Measurements from ENCODE around the gene LLGL2. TPM values are rescaled to one million over a fixed set of nuclear protein-coding genes. Genes with fewer than 3 reads are reported as not detected.
A peak's percentile ranks its signal among the peaks of the same experiment; 100 is the strongest.

LLGL2 gene
- total and polyA plus RNA-seq, 9 donors, result 0.20 to 45.4 (median 15.1) TPM

GRCh38 chr17:75550139-75550465 is 24.6 kb downstream of the LLGL2 start:
- Histone ChIP-seq H3K27ac (no peak overlapping the region), H3K4me1 (ENCODE audit: insufficient read depth) (no peaks in the 10 kb centered on the region), H3K4me3 (no peak overlapping the region), H3K9me3 (no peaks in the 10 kb centered on the region), H3K36me3 (no peaks in the 10 kb centered on the region), H3K27me3 (no peaks in the 10 kb centered on the region)
- TF ChIP-seq CTCF (IDR thresholded peaks at IDR 0.05) (no peak), POLR2A (IDR thresholded peaks at IDR 0.05) (no peak), EP300 (IDR thresholded peaks at IDR 0.05) (no peak)
- intact Hi-C loops (cut with DNase I), result no loop called here
- WGBS, 3 donors, result 86 to 89% (median 86%) methylated on average over 4 of the region's 4 CpGs
- no peak for DNase-seq

- H3K36me3 ChIP-seq, result no peaks in the 10 kb centered on the region
- no peaks in the 10 kb centered on the region for H3K9me3 ChIP-seq
- WGBS, 3 donors, result 83 to 86% (median 83%) methylated on average over 7 of the region's 7 CpGs
- no peaks in the 10 kb centered on the region for H3K4me1 ChIP-seq (ENCODE audit: insufficient read depth)
- H3K27me3 ChIP-seq, result no peaks in the 10 kb centered on the region
- TF ChIP-seq CTCF (IDR thresholded peaks at IDR 0.05) (no peak), POLR2A (IDR thresholded peaks at IDR 0.05) (no peak), EP300 (IDR thresholded peaks at IDR 0.05) (no peak)
- no peak for DNase-seq
- H3K4me3 ChIP-seq, result no peak overlapping the region
- no peak overlapping the region for H3K27ac ChIP-seq
- intact Hi-C loops (cut with DNase I), result no loop called here
Measured at GRCh38 chr17:75551266-75551665, 25.8 kb downstream of the LLGL2 start.

- peak in 2 of 5 donors; percentile 37 to 54 for DNase-seq
- Histone ChIP-seq H3K9me3 (no peaks in the 10 kb centered on the region), H3K4me3 (no peak overlapping the region), H3K27ac (peak overlapping the region in 1 of 2 donors; percentile 4), H3K27me3 (no peaks in the 10 kb centered on the region), H3K4me1 (ENCODE audit: insufficient read depth) (peaks cover 10% of the 10 kb centered on the region), H3K36me3 (no peaks in the 10 kb centered on the region)
- 48 to 50% (median 49%) methylated on average over 14 of the region's 14 CpGs for WGBS, 3 donors
- TF ChIP-seq CTCF (IDR thresholded peaks at IDR 0.05), result no peak
- TF ChIP-seq EP300 (IDR thresholded peaks at IDR 0.05), result no peak
- no peak for TF ChIP-seq POLR2A (IDR thresholded peaks at IDR 0.05)
- intact Hi-C loops (cut with DNase I), result no loop called here
Measured at GRCh38 chr17:75552425-75553294, 27.2 kb downstream of the LLGL2 start.

- Histone ChIP-seq H3K4me3 (no peak overlapping the region), H3K27me3 (no peaks in the 10 kb centered on the region), H3K4me1 (ENCODE audit: insufficient read depth) (peaks cover 10% of the 10 kb centered on the region), H3K36me3 (no peaks in the 10 kb centered on the region), H3K27ac (peak overlapping the region in 1 of 2 donors; percentile 4), H3K9me3 (no peaks in the 10 kb centered on the region)
- DNase-seq, result no peak
- 69 to 75% (median 74%) methylated on average over 8 of the region's 8 CpGs for WGBS, 3 donors
- intact Hi-C loops (cut with DNase I), result no loop called here
- no peak for TF ChIP-seq POLR2A (IDR thresholded peaks at IDR 0.05)
- TF ChIP-seq CTCF (IDR thresholded peaks at IDR 0.05), result no peak
- no peak for TF ChIP-seq EP300 (IDR thresholded peaks at IDR 0.05)
Measured at GRCh38 chr17:75553295-75554110, 28.0 kb downstream of the LLGL2 start.
